Endothelial cell of umbilical vein (primary cell): ENCODE data around the gene CXCR3. TPM values are rescaled to one million over a fixed set of nuclear protein-coding genes. Genes with fewer than 3 reads are reported as not detected.

Experiments
- BruUV-seq: library from RNA; stranded (reverse); fragments of 400-500 nt; replicated peaks from 2 replicates; lab custom pipeline; 2021; lab: Mats Ljungman, UMichigan
- CTCF ChIA-PET: fragments of 300-600, 350-600 bp; sonication (Branson Sonifier 250); formaldehyde crosslinking; loops from one replicate; lab custom pipeline; 2021; ENCODE audit warnings: antibody characterized with exemption, inconsistent platforms; lab: Charles Lee
- POLR2A ChIA-PET: fragments of 300-600, 350-600 bp; sonication (Branson Sonifier 250); formaldehyde crosslinking; loops from one replicate; lab custom pipeline; 2021; ENCODE audit warnings: antibody characterized with exemption, inconsistent platforms; lab: Charles Lee
- DNase-seq: peaks from one replicate; pipeline ENCODE4 v3.0.0-alpha.2; 2011; ENCODE audit warnings: low read depth, low spot score
- FAIRE-seq: peaks from 2 replicates; lab custom pipeline; 2011; peaks lifted over from hg19 to GRCh38; lab: Jason Lieb, UNC
- H2AFZ ChIP-seq: 2 replicates; pipeline ENCODE4 v1.6.0; 2012; ENCODE audit warnings: low read depth, low read length, control low read depth, inconsistent platforms
- H3K27ac ChIP-seq: 2 replicates; pipeline ENCODE4 v1.5.1; 2011; ENCODE audit warnings: low read depth, mild to moderate bottlenecking, control low read depth, low read length, moderate library complexity; ENCODE audit not compliant: insufficient read depth
- H3K27me3 ChIP-seq, 2 experiments: 2 replicates each; pipeline versions ENCODE4 v1.6.0 to v1.6.1; 2011; ENCODE audit warnings: low read length in 2 of 2, mixed read lengths in 1 of 2; ENCODE audit not compliant: control insufficient read depth in 2 of 2, insufficient read depth in 2 of 2
- H3K36me3 ChIP-seq, 2 experiments: 2 replicates in 1 of 2; 3 replicates in 1 of 2; pipeline ENCODE4 v1.5.1; 2011; ENCODE audit warnings: low read length in 2 of 2, mild to moderate bottlenecking in 1 of 2, moderate library complexity in 1 of 2; ENCODE audit not compliant: control insufficient read depth in 2 of 2, insufficient read depth in 2 of 2; ENCODE audit errors: extremely low read depth in 1 of 2
- H3K4me1 ChIP-seq: 3 replicates; pipeline ENCODE4 v1.5.1; 2011; ENCODE audit warnings: mild to moderate bottlenecking, low read length; ENCODE audit not compliant: control insufficient read depth, insufficient read depth; ENCODE audit errors: extremely low read depth
- H3K4me2 ChIP-seq: 2 replicates; pipeline ENCODE4 v1.6.1; 2011; ENCODE audit warnings: low read length, control low read depth, mixed read lengths; ENCODE audit not compliant: insufficient read depth
- H3K4me3 ChIP-seq, 3 experiments: fragments of 200-600 bp in 1 of 3; sonication (generic), shearing (Covaris generic) in 1 of 3; replicated peaks in 1 of 3; 2 replicates each; pipeline ENCODE4 v1.5.1; 2011 to 2016; ENCODE audit warnings: control low read depth in 3 of 3, low read length in 3 of 3, mild to moderate bottlenecking in 2 of 3, inconsistent platforms in 1 of 3, low read depth in 1 of 3, moderate library complexity in 1 of 3; ENCODE audit not compliant: insufficient read depth in 1 of 3
- H3K79me2 ChIP-seq: 2 replicates; pipeline ENCODE4 v1.6.0; 2012; ENCODE audit warnings: low read length, inconsistent platforms; ENCODE audit not compliant: control insufficient read depth, insufficient read depth
- H3K9ac ChIP-seq: replicated peaks from 2 replicates; pipeline ENCODE3; 2011; ENCODE audit warnings: low read length, control low read depth; ENCODE audit not compliant: insufficient read depth; ENCODE audit errors: extremely low read depth
- H3K9me1 ChIP-seq: replicated peaks from 3 replicates; pipeline ENCODE4 v1.6.0; 2011; ENCODE audit warnings: mild to moderate bottlenecking, low read length; ENCODE audit not compliant: control insufficient read depth, insufficient read depth; ENCODE audit errors: extremely low read depth
- H3K9me3 ChIP-seq: replicated peaks from 2 replicates; pipeline ENCODE4 v1.5.1; 2012; ENCODE audit warnings: low read length, inconsistent platforms; ENCODE audit not compliant: control insufficient read depth, insufficient read depth
- H4K20me1 ChIP-seq: replicated peaks from 2 replicates; pipeline ENCODE3; 2011; ENCODE audit warnings: mild to moderate bottlenecking, low read length; ENCODE audit not compliant: control insufficient read depth, insufficient read depth; ENCODE audit errors: extremely low read depth
- CTCF ChIP-seq, 2 donors: IDR thresholded peaks; 1 replicate in 1 of 2; 2 replicates in 1 of 2; pipeline ENCODE4 v1.5.1; 2011; ENCODE audit warnings: low read length in 2 of 2, mild to moderate bottlenecking in 2 of 2, moderate library complexity in 2 of 2, control low read depth in 1 of 2, inconsistent platforms in 1 of 2, low read depth in 1 of 2; ENCODE audit not compliant: insufficient read depth in 1 of 2; ENCODE audit errors: extremely low read depth in 1 of 2
- EZH2 ChIP-seq: IDR thresholded peaks from 2 replicates; pipeline ENCODE4 v1.6.1; 2012; ENCODE audit warnings: borderline replicate concordance, low read depth, mild to moderate bottlenecking, moderate library complexity, low read length, inconsistent platforms; ENCODE audit not compliant: severe bottlenecking
- FOS ChIP-seq: IDR thresholded peaks from 2 replicates; pipeline ENCODE4 v1.6.1; 2011; ENCODE audit warnings: mild to moderate bottlenecking, low read length, moderate library complexity, borderline replicate concordance; ENCODE audit not compliant: insufficient read depth
- GATA2 ChIP-seq: IDR thresholded peaks from 2 replicates; pipeline ENCODE4 v1.7.0; 2011; ENCODE audit warnings: low read depth, mild to moderate bottlenecking, moderate library complexity, mixed read lengths, low read length; ENCODE audit not compliant: insufficient read length, insufficient read depth
- JUN ChIP-seq: IDR thresholded peaks from 2 replicates; pipeline ENCODE4 v1.6.1; 2011; ENCODE audit warnings: borderline replicate concordance, low read depth; ENCODE audit not compliant: insufficient read length, insufficient read depth
- MYC ChIP-seq: IDR thresholded peaks from one replicate; pipeline ENCODE4 v1.6.1; 2011; ENCODE audit warnings: mild to moderate bottlenecking, low read depth, low read length
- POLR2A ChIP-seq: IDR thresholded peaks from 2 replicates; pipeline ENCODE4 v1.6.1; 2012; ENCODE audit warnings: low read depth, mild to moderate bottlenecking, control low read depth, low read length
- POLR2AphosphoS5 ChIP-seq: IDR thresholded peaks from 2 replicates; pipeline ENCODE4 v1.6.1; 2012; ENCODE audit warnings: low read depth, mild to moderate bottlenecking, control low read depth, low read length, moderate library complexity; ENCODE audit not compliant: insufficient read depth
- dilution Hi-C: fragments of 300-500 bp; cut with MboI; formaldehyde crosslinking; loops from one replicate; pipeline ENCODE4 v1.15.0; 2019; ENCODE audit warnings: low sequenced_read_pairs; ENCODE audit not compliant: extremely low pct_ligation_motif_present
- intact Hi-C: fragments of 100-400 bp; cut with micrococcal nuclease; formaldehyde crosslinking; loops from one replicate; pipeline ENCODE4 v1.10.0; 2022
- polyA plus RNA-seq, 4 experiments: library from polyadenylated mRNA; depleted of rRNA in 3 of 4; stranded (reverse) in 3 of 4; unstranded in 1 of 4; fragments of >200 nt; gene quantifications; 2 replicates each; pipeline versions ENCODE4 v1.2.1 to v1.2.3, GENCODE V29; 2011 to 2012; ENCODE audit warnings: missing spikeins in 1 of 4
- total RNA-seq: library from RNA; stranded (reverse); gene quantifications from 2 replicates; pipeline ENCODE4 v1.2.3, GENCODE V29; 2021

Gene CXCR3
- total and polyA plus RNA-seq, 2 donors (not counting 3 experiments of a cell fraction or from before 2014, with no cell fraction given), result not detected

GRCh38 chrX:71666240-71667223 lies 48.2 kb upstream of the CXCR3 start:
- no peak overlapping the region for H3K27ac ChIP-seq
- H3K9ac ChIP-seq, result no peak overlapping the region
- H2AFZ ChIP-seq, result no peak overlapping the region
- intact Hi-C loops (no loop called here), dilution Hi-C loops (no loop called here)
- H4K20me1 ChIP-seq, result no peaks in the 10 kb centered on the region
- BruUV-seq, result no TSS peak
- no peaks in the 10 kb centered on the region for H3K9me1 ChIP-seq
- FAIRE-seq, result no peak
- no peaks in the 10 kb centered on the region for H3K9me3 ChIP-seq
- TF ChIP-seq EZH2 (no peak), POLR2A (no peak), MYC (no peak), POLR2AphosphoS5 (no peak), JUN (no peak)
- no peaks in the 10 kb centered on the region for H3K4me1 ChIP-seq
- POLR2A ChIA-PET, result no interaction called here
- H3K79me2 ChIP-seq, result no peaks in the 10 kb centered on the region
- no peaks in the 10 kb centered on the region for H3K27me3 ChIP-seq
- no peak overlapping the region for H3K4me3 ChIP-seq
- H3K4me2 ChIP-seq, result no peak overlapping the region
- no peaks in the 10 kb centered on the region for H3K36me3 ChIP-seq
- CTCF ChIA-PET, result no interaction called here
- no peak for DNase-seq

- CTCF ChIA-PET, result no interaction called here
Measured at GRCh38 chrX:71665747-71666146, 47.4 kb upstream of the CXCR3 start.

More at GRCh38 chrX:71665747-71666146, 47.4 kb upstream of the CXCR3 start:
- Histone ChIP-seq H3K4me2 (no peak overlapping the region), H2AFZ (no peak overlapping the region), H3K9me3 (no peaks in the 10 kb centered on the region), H3K4me1 (no peaks in the 10 kb centered on the region), H3K36me3 (no peaks in the 10 kb centered on the region), H4K20me1 (no peaks in the 10 kb centered on the region), H3K9me1 (no peaks in the 10 kb centered on the region), H3K27me3 (no peaks in the 10 kb centered on the region), H3K79me2 (no peaks in the 10 kb centered on the region), H3K4me3 (no peak overlapping the region), H3K27ac (no peak overlapping the region), H3K9ac (no peak overlapping the region)
- DNase-seq, result no peak
- TF ChIP-seq JUN (no peak), MYC (no peak), POLR2A (no peak), FOS (no peak), GATA2 (no peak), EZH2 (no peak), CTCF (IDR thresholded peaks at IDR 0.05; ENCODE audit: extremely low read depth in 1 of 2, insufficient read depth in 1 of 2, low read depth in 1 of 2, low read length in 2 of 2) (no peak), POLR2AphosphoS5 (no peak)
- BruUV-seq, result no TSS peak
- intact Hi-C loops, result no loop called here
- FAIRE-seq, result no peak
- dilution Hi-C loops, result no loop called here
- POLR2A ChIA-PET, result no interaction called here
